Omental fat pad (tissue), 4 donors: Measurements from ENCODE around the gene MXD4. TPM values are rescaled to one million over a fixed set of nuclear protein-coding genes. Genes with fewer than 3 reads are reported as not detected.

Experiments used
- ATAC-seq: fragments of 150-250 bp; one replicate; pipeline ENCODE4 v1.9.1; 2016; ENCODE audit warnings: mild to moderate bottlenecking, moderate library complexity; ENCODE audit not compliant: low FRiP score
- DNase-seq: peaks from one replicate; pipeline ENCODE4 v3.0.0-alpha.2; 2019; ENCODE audit warnings: low spot score
- CTCF ChIP-seq, 3 donors: fragments of 450-650 bp; IDR thresholded peaks; one replicate each; pipeline ENCODE4 v1.5.1; 2016 to 2017; ENCODE audit warnings: antibody characterized with exemption in 3 of 3, mild to moderate bottlenecking in 3 of 3, moderate library complexity in 2 of 3
- total RNA-seq, 4 donors: library from RNA; depleted of rRNA; stranded (reverse); fragments of >200 nt; gene quantifications; one replicate each; pipeline ENCODE4 v1.1.0, GENCODE V29; 2016

Gene MXD4
- total RNA-seq, 4 donors from 2014 or later, result 33.7 to 118 (median 59.5) TPM

DNA sequence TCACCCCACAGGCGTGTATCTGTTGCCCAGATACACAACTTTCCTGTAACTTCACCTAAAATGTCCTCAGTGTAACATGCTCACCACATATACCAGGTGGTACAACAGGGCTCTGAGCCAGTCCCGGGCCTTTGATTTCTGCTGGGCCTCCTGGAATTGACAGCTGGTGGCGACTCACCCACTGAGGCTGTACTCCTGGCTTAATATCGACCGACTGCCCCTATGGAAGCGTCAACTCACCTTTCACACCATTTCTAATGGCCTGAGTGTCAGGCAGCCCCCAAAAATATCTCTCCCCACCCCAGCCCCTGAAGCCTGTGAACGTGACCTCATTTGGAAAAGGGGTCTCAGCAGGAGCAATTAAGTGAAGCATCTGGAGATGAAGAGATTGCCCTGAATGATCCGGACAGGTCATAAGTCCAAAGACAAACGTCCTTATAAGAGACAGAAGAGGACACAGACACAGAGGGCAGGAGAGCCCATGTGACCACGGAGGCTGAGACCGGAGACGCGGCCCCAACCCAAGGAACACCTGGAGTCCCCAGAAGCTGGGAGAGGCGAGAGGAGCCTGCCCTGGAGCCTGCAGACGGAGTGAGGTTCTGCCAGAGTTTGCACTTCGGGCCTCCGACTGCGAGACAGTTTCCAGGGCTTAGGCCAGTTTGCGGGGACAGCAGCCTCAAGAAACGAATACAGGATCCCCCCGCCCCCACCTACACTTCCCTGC lies 12.6 kb upstream of the MXD4 start:
- ATAC-seq (no peak), DNase-seq (no peak)
- no peak for TF ChIP-seq CTCF (IDR thresholded peaks at IDR 0.05)

DNA sequence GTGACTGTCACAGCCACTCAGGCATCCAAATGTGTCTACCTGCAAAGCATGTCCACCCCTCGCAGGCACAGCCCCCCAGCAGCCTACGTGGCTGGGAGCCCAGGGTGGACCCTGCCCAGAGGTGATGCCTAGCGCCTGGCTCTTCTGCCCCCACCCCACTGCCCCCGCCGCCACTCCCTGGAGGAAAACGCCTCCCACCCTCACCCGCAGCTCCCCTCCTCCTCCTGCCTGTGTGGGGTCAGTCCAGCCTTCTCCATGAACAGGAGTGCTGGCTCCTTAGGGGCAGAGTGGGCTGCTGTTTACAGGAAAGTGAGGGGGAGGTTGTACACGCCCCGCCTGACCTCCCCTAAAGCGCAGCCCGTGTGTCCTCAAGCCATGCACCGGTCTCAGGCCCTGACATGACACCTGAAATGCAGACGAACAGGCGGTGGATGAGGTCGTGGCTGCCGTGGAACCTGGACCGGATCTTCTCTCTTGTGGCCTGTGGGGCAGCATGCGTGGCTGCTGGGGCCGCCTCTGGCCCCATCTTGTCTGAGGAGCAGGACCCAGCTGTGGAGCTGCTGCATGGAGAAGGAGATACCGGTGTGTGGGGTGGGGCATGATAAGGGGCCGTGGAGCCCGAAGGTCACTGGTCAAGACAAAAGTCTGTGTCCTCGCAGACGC lies 11.9 kb upstream of the MXD4 start:
- TF ChIP-seq CTCF (IDR thresholded peaks at IDR 0.05), result no peak

GRCh38 chr4:2273221-2273620 lies 11.3 kb upstream of the MXD4 start:
- DNase-seq, result no peak
- no peak for TF ChIP-seq CTCF (IDR thresholded peaks at IDR 0.05)
- ATAC-seq, result no peak

More for the DNA sequence above, 11.9 kb upstream of the MXD4 start:
- ATAC-seq (no peak), DNase-seq (no peak)

- ATAC-seq (no peak), DNase-seq (no peak)
- no peak for TF ChIP-seq CTCF (IDR thresholded peaks at IDR 0.05)
These were observed 10.9 kb upstream of the MXD4 start for GRCh38 chr4:2272828-2273120.

- no peak for ATAC-seq
- no peak for TF ChIP-seq CTCF (IDR thresholded peaks at IDR 0.05)
- DNase-seq, result no peak
These were observed 10.3 kb upstream of the MXD4 start for GRCh38 chr4:2272026-2272827.

DNA sequence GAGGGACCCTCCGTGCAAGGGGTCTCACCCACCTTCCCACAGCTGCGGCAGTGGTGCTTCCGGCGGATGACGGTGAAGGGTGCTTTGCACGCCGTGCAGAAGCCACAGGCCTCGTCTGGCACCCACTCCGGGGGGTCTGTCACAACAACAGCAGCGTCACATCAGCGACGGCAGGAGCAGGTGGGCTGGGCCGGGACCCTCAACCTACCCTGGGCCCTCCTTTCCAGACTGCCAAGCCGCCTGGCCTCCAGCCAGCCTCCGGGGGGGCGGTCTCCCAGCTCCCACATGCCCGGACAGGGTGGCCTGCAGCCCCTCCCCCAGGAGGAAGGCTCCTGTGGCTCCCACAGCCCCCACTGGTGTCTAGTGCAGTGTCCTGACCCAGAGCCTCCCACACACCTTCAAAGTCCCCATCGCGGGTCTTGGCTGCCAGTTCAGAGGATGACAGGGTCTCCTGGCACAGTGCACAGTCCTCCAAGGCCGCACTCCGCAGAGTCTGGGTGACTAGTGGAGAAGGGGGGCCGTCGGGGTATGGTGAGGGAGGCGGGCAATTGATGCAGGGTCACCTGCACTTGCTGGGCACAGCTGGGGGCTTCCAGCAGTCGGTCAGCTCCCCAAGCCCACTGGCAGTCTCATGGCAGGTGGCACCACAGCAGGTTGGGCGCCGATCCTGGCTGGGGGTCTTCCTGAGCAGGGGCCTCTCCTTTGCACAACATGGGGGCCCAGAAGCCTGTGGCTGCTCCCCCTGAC lies 9.5 kb upstream of the MXD4 start:
- DNase-seq (no peak), ATAC-seq (no peak)
- no peak for TF ChIP-seq CTCF (IDR thresholded peaks at IDR 0.05)
